ENCODE data around the gene TTC7B.

TTC7B gene

GRCh38 chr14:90575781-90576180 lies 240.4 kb downstream of the TTC7B start:
- no peak for DNase-seq (ENCODE audit: low read depth in 2 of 2)

GRCh38 chr14:90575336-90575735 lies 240.9 kb downstream of the TTC7B start:
- no peak for DNase-seq (ENCODE audit: low read depth in 2 of 2)

GRCh38 chr14:90574188-90575131 lies 241.8 kb downstream of the TTC7B start:
- DNase-seq (ENCODE audit: low read depth in 2 of 2), result no peak

GRCh38 chr14:90573385-90574105 lies 242.7 kb downstream of the TTC7B start:
- no peak for DNase-seq (ENCODE audit: low read depth in 2 of 2)

- no peak for DNase-seq (ENCODE audit: low read depth in 2 of 2)
These were observed 243.6 kb downstream of the TTC7B start for GRCh38 chr14:90572441-90573150.

GRCh38 chr14:90571149-90571947 lies 244.9 kb downstream of the TTC7B start:
- DNase-seq (ENCODE audit: low read depth in 2 of 2), result no peak

GRCh38 chr14:90570461-90570860 lies 245.8 kb downstream of the TTC7B start:
- DNase-seq (ENCODE audit: low read depth in 2 of 2), result no peak

- DNase-seq (ENCODE audit: low read depth in 2 of 2), result no peak
These were observed 246.4 kb downstream of the TTC7B start for GRCh38 chr14:90569606-90570387.

- no peak for DNase-seq (ENCODE audit: low read depth in 2 of 2)
These were observed 247.0 kb downstream of the TTC7B start for GRCh38 chr14:90569201-90569600.

GRCh38 chr14:90568405-90568804 lies 247.8 kb downstream of the TTC7B start:
- no peak for DNase-seq (ENCODE audit: low read depth in 2 of 2)

- DNase-seq (ENCODE audit: low read depth in 2 of 2), result no peak
These were observed 248.2 kb downstream of the TTC7B start for GRCh38 chr14:90567991-90568390.

GRCh38 chr14:90567191-90567590 lies 249.0 kb downstream of the TTC7B start:
- DNase-seq (ENCODE audit: low read depth in 2 of 2), result no peak

- DNase-seq (ENCODE audit: low read depth in 2 of 2), result no peak
These were observed 249.7 kb downstream of the TTC7B start for GRCh38 chr14:90566481-90566880.

- DNase-seq (ENCODE audit: low read depth in 2 of 2), result no peak
These were observed 251.7 kb downstream of the TTC7B start for GRCh38 chr14:90564496-90564895.

- DNase-seq (ENCODE audit: low read depth in 2 of 2), result no peak
These were observed 253.6 kb downstream of the TTC7B start for GRCh38 chr14:90562652-90563051.

- no peak for DNase-seq (ENCODE audit: low read depth in 2 of 2)
These were observed 254.3 kb downstream of the TTC7B start for GRCh38 chr14:90561920-90562319.

GRCh38 chr14:90560991-90561390 lies 255.2 kb downstream of the TTC7B start:
- no peak for DNase-seq (ENCODE audit: low read depth in 2 of 2)

- no peak for DNase-seq (ENCODE audit: low read depth in 2 of 2)
These were observed 255.7 kb downstream of the TTC7B start for GRCh38 chr14:90560558-90560957.

GRCh38 chr14:90559811-90560492 lies 256.3 kb downstream of the TTC7B start:
- DNase-seq (ENCODE audit: low read depth in 2 of 2), result no peak

- DNase-seq (ENCODE audit: low read depth in 2 of 2), result no peak
These were observed 257.1 kb downstream of the TTC7B start for GRCh38 chr14:90558983-90559590.
